Measurements from ENCODE around the gene ERG. TPM values are rescaled to one million over a fixed set of nuclear protein-coding genes. Genes with fewer than 3 reads are reported as not detected.

Gene ERG
- total RNA-seq, 1 experiment from 2014 or later, result 0.11 TPM

DNA sequence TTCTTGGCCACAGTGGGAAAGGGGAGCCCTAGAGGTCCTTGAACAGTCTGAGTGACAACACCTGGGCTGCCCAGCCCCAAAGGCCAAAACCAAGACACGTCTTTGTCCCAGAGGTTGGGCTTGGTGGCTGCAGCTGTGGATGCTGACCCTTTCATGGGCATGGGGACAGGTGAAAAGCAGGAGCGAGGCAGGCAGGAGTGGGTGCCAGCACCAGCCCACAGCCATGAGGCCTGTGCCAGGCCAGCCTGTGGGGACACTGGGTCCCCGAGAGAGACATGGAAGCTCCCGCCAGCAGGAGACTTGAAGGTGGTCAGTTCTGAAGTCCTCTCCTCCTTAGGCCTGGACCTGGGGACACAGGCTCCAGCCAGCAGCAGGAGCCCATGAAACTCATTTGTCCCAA lies 142.9 kb downstream of the ERG start:
- no peak overlapping the region for H3K27ac ChIP-seq (ENCODE audit: insufficient read length, low read depth, low read length)
- Mint-ChIP-seq H3K4me1 (peaks cover 22 to 25% of the 10 kb centered on the region in 2 experiments), H3K9me3 (peaks cover 2% of the 10 kb centered on the region in 2 experiments; a peak in 1 of 5 replicates), H3K27me3 (ENCODE audit: low read depth) (peaks cover 41% of the 10 kb centered on the region), H3K4me3 (no peak overlapping the region), H3K27ac (no peak overlapping the region), H3K36me3 (ENCODE audit: insufficient read depth in 1 of 3, low read depth in 3 of 3) (no peaks in the 10 kb centered on the region)
- H3K23me2 ChIP-seq (ENCODE audit: insufficient read length, low read depth, low read length, poor library complexity, severe bottlenecking), result no peaks in the 10 kb centered on the region
- H3K27me3 ChIP-seq (ENCODE audit: insufficient read depth, low read length), result no peaks in the 10 kb centered on the region; the same call in 1 of the 2 replicates
- H4K91ac ChIP-seq (ENCODE audit: insufficient read length, low read depth, low read length), result no peak overlapping the region
- no peak overlapping the region for H2AK5ac ChIP-seq (ENCODE audit: insufficient read length, low read length)
- no peaks in the 10 kb centered on the region for H3K79me2 ChIP-seq (ENCODE audit: insufficient read depth, low read length)
- H3K23ac ChIP-seq (ENCODE audit: insufficient read length, low read depth, low read length), result no peak overlapping the region
- no peak overlapping the region for H3T11ph ChIP-seq (ENCODE audit: low read length)
- H3K18ac ChIP-seq (ENCODE audit: insufficient read length, low read depth, low read length), result no peak overlapping the region
- no peak overlapping the region for H2AFZ ChIP-seq (ENCODE audit: low read length)
- TF ChIP-seq CTCF (conservative IDR thresholded peaks at IDR 0.05), result no peak
- no peak overlapping the region for H4K5ac ChIP-seq (ENCODE audit: insufficient read length, low read depth, low read length)
- H4K20me1 ChIP-seq (ENCODE audit: control insufficient read depth, insufficient read depth, insufficient read length), result no peaks in the 10 kb centered on the region
- H3K4me2 ChIP-seq (ENCODE audit: insufficient read depth, insufficient read length, low read length), result no peak overlapping the region
- no peak overlapping the region for H2BK20ac ChIP-seq (ENCODE audit: low read depth, low read length, poor library complexity, severe bottlenecking)
- no peak for DNase-seq
- no peak overlapping the region for H2BK15ac ChIP-seq (ENCODE audit: low read depth, low read length)
- H3K4me1 ChIP-seq (ENCODE audit: insufficient read depth, low read length), result peaks cover 9% of the 10 kb centered on the region; the same call in 1 of the 2 replicates
- H2BK120ac ChIP-seq (ENCODE audit: low read depth, low read length, poor library complexity, severe bottlenecking), result no peak overlapping the region
- H2BK12ac ChIP-seq (ENCODE audit: insufficient read length, low read depth, low read length), result no peak overlapping the region
- no peaks in the 10 kb centered on the region for H3K79me1 ChIP-seq (ENCODE audit: insufficient read depth, low read depth, low read length, poor library complexity, severe bottlenecking)
- H3K9me3 ChIP-seq (ENCODE audit: control insufficient read depth, low read depth, low read length), result no peaks in the 10 kb centered on the region
- H2BK5ac ChIP-seq (ENCODE audit: insufficient read length, low read length), result no peak overlapping the region
- no CpG with 5 or more reads among the region's 4 CpGs for WGBS (ENCODE audit: extremely low coverage, insufficient read length, low lambda C conversion rate)
- H3K4ac ChIP-seq (ENCODE audit: low read depth, low read length), result no peak overlapping the region
- no peak overlapping the region for H3K9ac ChIP-seq (ENCODE audit: extremely low read depth, insufficient read length, low read length)
- no peak overlapping the region for H3K14ac ChIP-seq (ENCODE audit: insufficient read depth, low read length)
- no peak overlapping the region for H4K8ac ChIP-seq (replicated peaks; ENCODE audit: insufficient read length, low read depth, low read length)
- no peak overlapping the region for H3K56ac ChIP-seq (ENCODE audit: insufficient read length, low read depth, low read length)

All from H9 (cell line).